ENCODE measurements around the gene ADARB2.

Gene ADARB2

DNA sequence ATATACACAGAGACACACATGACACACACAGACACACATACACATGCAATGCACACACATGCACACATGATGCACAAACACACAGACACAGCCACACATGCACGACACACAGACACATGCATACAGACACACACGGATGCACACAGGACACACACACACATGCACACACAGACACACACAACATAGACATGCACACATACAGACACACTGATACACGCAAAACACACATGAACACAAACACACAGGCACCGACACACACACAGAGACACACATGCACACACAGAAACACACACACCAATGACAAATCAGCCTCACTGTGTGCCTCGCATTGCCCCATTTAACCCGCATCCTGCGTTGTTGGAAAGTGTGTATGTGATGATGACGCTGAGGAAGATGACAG lies 232.4 kb downstream of the ADARB2 start:
- Mint-ChIP-seq H3K36me3 (peaks cover 0 to 4% of the 10 kb centered on the region in 2 donors), H3K4me1 (peaks cover 0 to 5% of the 10 kb centered on the region in 2 donors), H3K4me3 (no peak overlapping the region), H3K27ac (no peak overlapping the region), H3K27me3 (peaks cover 10 to 28% of the 10 kb centered on the region in 2 donors), H3K9me3 (peaks cover 0 to 3% of the 10 kb centered on the region in 2 donors)
- ATAC-seq (replicated peaks) (no peak), DNase-seq (no peak)

DNA sequence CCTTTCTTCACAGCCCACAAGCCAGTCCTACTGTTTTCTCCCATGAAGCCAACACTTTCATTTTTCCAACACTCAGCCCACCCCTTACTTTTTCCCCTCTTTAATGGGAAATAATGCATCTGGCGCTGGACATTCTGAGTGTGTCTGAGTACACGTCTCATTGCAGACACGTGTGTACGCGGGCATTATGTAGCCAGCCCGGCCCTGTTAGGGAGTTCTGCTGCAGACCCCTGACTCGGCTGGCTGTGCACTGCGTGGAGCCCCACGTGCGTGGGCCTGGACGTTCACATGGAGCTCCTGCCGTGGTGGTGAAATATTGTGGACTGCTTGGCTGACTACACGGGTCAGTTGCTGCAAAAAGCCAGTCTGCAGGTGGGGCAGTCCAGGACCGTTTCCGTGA lies 233.0 kb downstream of the ADARB2 start:
- ATAC-seq (replicated peaks) (no peak), DNase-seq (no peak)
- no peak overlapping the region for H3K27ac Mint-ChIP-seq
- peaks cover 0 to 3% of the 10 kb centered on the region in 2 donors for H3K9me3 Mint-ChIP-seq
- peaks cover 0 to 4% of the 10 kb centered on the region in 2 donors for H3K36me3 Mint-ChIP-seq
- no peak overlapping the region for H3K4me3 Mint-ChIP-seq
- H3K27me3 Mint-ChIP-seq = peaks cover 10 to 28% of the 10 kb centered on the region in 2 donors
- peaks cover 0 to 5% of the 10 kb centered on the region in 2 donors for H3K4me1 Mint-ChIP-seq

DNA sequence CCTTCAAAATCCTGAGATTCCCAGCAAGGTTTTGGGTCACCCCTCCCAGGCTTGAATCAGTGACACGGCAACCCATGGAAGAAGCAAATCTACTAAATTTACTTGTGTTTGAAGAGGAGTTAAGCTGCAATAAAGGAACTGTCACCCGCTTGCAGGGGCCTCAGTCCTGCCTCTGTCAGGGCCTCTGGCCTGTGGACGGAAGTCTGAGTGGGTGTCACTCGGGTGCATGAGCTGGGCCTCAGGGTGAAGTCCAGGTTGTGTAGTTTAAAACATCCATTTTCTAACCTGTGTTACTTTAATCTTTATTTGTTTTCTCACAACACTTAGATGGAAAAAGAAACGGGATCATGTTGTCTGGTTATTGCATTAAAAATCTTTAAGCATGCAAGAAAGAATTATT lies 234.9 kb downstream of the ADARB2 start:
- ATAC-seq (replicated peaks) (no peak), DNase-seq (no peak)
- Mint-ChIP-seq H3K27ac (no peak overlapping the region), H3K4me3 (no peak overlapping the region), H3K4me1 (peaks cover 0 to 5% of the 10 kb centered on the region in 2 donors), H3K36me3 (peaks cover 0 to 4% of the 10 kb centered on the region in 2 donors), H3K27me3 (peaks cover 10 to 16% of the 10 kb centered on the region in 2 donors), H3K9me3 (peaks cover 0 to 3% of the 10 kb centered on the region in 2 donors)

DNA sequence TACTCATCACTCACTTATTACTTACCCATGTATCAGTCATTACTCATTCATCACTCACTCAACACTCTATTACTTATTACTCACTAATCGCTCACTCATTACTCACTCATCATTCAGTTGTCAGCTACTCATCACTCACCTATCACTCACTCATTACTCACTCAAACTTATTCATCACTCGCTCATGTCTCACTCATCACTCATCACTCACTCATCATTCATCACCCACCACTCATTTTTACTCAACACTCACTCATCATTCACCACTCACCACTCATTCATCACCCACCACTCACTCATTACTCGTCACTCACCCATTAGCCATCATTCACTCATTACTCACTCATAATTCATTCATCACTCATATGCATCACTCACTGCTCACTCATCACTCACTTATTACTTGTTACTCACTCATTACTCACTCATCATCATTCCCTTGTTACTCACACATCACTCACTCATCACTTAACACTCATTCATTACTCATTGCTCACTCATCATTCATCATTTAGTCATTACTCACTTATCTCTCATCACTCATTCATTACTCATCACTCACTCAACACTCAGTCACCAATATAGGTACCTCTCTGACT lies 237.9 kb downstream of the ADARB2 start:
- peaks cover 0 to 4% of the 10 kb centered on the region in 2 donors for H3K27me3 Mint-ChIP-seq
- H3K4me3 Mint-ChIP-seq = no peak overlapping the region
- DNase-seq = no peak
- no peaks in the 10 kb centered on the region for H3K4me1 Mint-ChIP-seq
- ATAC-seq (replicated peaks) = peak; percentile 33 to 57
- no peak overlapping the region for H3K27ac Mint-ChIP-seq
- H3K9me3 Mint-ChIP-seq = peaks cover 0 to 3% of the 10 kb centered on the region in 2 donors
- H3K36me3 Mint-ChIP-seq = peaks cover 0 to 4% of the 10 kb centered on the region in 2 donors

DNA sequence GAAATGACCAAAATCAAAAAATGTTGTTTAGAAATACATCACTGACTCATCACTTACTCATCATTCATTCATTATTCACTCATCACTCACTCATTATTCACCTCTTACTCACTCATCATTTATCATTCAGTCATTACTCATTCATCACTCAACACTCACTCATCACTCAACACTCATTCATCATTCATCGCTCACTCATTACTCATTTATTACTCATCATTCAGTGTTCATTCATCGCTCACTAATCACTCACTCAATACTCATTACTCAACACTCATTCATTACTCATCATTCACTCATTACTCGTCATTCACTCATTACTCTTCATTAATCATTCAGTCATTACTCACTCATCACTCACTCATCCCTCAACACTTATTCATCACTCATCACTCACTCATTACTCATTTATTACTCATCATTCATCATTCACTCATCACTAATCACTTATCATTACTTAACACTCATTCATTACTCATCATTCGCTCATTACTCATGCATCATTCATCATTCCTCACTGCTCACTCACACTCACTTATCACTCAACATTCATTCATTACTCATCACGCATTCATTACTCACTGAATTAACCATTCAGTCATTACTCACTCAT lies 238.5 kb downstream of the ADARB2 start:
- no peak for DNase-seq
- peaks cover 0 to under 1% of the 10 kb centered on the region in 2 donors for H3K27me3 Mint-ChIP-seq
- no peak overlapping the region for H3K4me3 Mint-ChIP-seq
- no peak overlapping the region for H3K27ac Mint-ChIP-seq
- H3K9me3 Mint-ChIP-seq = no peaks in the 10 kb centered on the region
- no peaks in the 10 kb centered on the region for H3K36me3 Mint-ChIP-seq
- H3K4me1 Mint-ChIP-seq = no peaks in the 10 kb centered on the region
- ATAC-seq (replicated peaks) = peak in 1 of 2 donors; percentile 63

DNA sequence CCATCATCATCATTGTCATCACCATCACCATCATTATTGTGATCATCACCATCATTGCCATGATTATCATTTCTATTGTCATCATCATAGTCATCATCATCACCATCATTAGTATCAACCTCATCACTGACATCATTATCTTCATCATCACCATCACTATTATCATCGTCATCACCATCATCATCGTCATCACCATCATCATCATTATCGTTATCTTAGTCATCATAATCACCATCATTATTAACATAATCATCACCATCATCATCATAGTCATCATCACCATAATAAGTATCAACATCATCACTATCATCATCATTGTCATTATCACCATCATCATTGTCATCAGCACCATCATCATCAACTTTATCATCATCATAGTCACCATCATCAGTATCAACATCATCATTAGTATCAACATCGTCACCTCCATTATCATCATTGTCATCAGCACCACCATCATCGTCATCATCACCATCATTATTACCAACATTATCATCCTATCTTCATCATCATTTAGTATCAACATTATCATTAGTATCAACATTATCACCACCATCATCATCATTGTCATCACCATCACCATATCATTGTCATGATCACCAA lies 241.3 kb downstream of the ADARB2 start:
- H3K4me1 Mint-ChIP-seq = peaks cover 8 to 11% of the 10 kb centered on the region in 2 donors

DNA sequence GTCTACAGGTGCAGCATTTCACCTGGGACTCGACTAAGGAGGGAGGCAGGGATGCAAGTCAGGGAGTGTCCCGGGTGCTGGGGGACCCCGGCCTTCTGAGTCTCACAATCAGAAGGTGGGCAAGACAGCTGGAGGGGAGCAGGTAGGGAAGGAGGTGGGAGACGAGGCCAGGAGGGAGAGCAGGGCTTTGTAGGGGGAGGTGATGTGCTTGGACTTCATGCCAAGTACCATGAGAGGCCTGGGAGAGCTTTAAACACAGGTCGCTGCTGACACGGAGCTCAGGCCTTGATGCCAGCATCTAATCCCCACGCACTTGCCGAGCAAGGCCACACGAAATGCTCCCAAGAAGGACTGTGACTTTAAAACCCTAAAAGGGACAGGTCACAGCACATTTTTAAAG lies 244.7 kb downstream of the ADARB2 start:
- H3K4me1 Mint-ChIP-seq = peaks cover 27 to 31% of the 10 kb centered on the region in 2 donors
- H3K9me3 Mint-ChIP-seq = no peaks in the 10 kb centered on the region
- no peak overlapping the region for H3K27ac Mint-ChIP-seq
- DNase-seq = no peak
- H3K27me3 Mint-ChIP-seq = no peaks in the 10 kb centered on the region
- H3K4me3 Mint-ChIP-seq = no peak overlapping the region
- H3K36me3 Mint-ChIP-seq = no peaks in the 10 kb centered on the region
- ATAC-seq (replicated peaks) = no peak

More for the DNA sequence above, 241.3 kb downstream of the ADARB2 start:
- Mint-ChIP-seq H3K27me3 (no peaks in the 10 kb centered on the region), H3K36me3 (no peaks in the 10 kb centered on the region), H3K27ac (no peak overlapping the region), H3K4me3 (no peak overlapping the region), H3K9me3 (no peaks in the 10 kb centered on the region)
- no peak for ATAC-seq (replicated peaks)
- DNase-seq = no peak

DNA sequence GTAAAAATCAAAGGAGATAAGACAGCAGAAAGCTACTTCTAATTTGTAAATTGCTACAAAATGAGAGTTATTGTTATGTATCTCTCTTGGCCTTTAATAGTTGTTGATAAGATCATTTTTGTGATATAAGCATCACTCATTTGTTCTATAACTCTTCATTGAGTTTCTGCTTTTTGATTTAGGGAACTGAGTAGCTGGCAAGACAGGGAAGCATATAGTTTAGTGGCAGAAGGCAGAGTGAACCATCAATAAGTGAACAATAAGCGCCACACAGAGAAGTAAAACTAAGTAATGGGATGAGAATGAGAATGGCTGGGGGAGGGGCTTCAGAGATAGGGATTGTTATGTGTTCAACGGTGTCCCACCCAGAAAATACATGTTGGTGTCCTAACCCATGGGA lies 245.4 kb downstream of the ADARB2 start:
- peak overlapping the region; percentile 1 for H3K27ac Mint-ChIP-seq
- peaks cover 32 to 38% of the 10 kb centered on the region in 2 donors for H3K4me1 Mint-ChIP-seq
- no peak overlapping the region for H3K4me3 Mint-ChIP-seq
- H3K9me3 Mint-ChIP-seq = no peaks in the 10 kb centered on the region
- no peaks in the 10 kb centered on the region for H3K36me3 Mint-ChIP-seq
- DNase-seq (no peak), ATAC-seq (replicated peaks) (peak; percentile 41 to 51)
- H3K27me3 Mint-ChIP-seq = no peaks in the 10 kb centered on the region

DNA sequence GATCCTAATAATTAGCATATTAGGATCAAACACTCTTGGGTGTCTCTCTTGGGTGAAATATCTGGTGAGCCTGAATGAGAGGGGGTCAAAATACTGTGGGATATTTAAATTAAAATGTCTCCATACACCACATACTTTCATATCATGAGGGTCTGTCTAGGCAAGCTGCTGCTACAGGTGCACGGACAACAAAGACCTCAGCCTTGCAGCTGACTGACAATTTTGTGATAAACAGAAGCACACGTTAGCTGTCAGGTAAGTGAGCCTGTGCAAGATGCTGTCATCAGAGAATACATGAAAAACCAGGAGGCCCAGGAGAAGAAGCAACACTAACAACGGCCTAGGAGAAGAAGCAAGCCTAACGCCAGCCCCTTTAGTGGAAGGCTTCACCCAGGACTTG lies 247.5 kb downstream of the ADARB2 start:
- Mint-ChIP-seq H3K36me3 (no peaks in the 10 kb centered on the region), H3K27me3 (peaks cover 0 to 6% of the 10 kb centered on the region in 2 donors), H3K4me1 (peaks cover 39 to 49% of the 10 kb centered on the region in 2 donors), H3K9me3 (no peaks in the 10 kb centered on the region), H3K27ac (no peak overlapping the region), H3K4me3 (no peak overlapping the region)
- no peak for DNase-seq
- ATAC-seq (replicated peaks) = no peak

DNA sequence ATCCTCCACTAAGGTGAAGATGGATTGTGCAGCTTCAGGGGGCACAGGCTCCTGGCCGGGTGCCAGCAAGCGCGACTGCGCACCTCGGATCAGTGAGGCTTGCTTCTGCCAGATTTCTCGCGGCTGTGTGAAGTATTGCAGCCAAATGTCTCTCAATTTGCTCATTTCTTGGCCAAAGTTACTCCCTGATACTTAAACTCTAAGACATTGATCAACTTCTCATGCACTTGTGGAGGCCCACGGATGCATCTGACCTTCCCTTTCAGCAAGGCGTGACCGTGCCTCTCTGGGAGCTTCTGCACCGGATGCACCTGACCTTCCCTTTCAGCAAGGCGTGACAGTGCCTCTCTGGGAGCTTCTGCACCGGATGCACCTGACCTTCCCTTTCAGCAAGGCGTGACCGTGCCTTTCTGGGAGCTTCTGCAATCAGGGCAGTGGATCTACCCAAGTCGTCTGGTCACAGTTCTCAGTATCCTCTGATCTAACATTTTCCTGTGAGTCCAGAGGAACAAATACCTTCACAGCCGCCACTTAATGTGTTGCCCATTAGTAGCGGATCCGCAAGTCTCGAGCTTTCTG lies 248.3 kb downstream of the ADARB2 start:
- H3K27me3 Mint-ChIP-seq = peaks cover 0 to 6% of the 10 kb centered on the region in 2 donors
- DNase-seq (peak; percentile 68), ATAC-seq (replicated peaks) (peak; percentile 91 to 94)
- peaks cover 43 to 55% of the 10 kb centered on the region in 2 donors for H3K4me1 Mint-ChIP-seq
- peak overlapping the region; percentile 77 for H3K27ac Mint-ChIP-seq
- peak overlapping the region; percentile 42 to 49 for H3K4me3 Mint-ChIP-seq
- H3K9me3 Mint-ChIP-seq = no peaks in the 10 kb centered on the region
- H3K36me3 Mint-ChIP-seq = no peaks in the 10 kb centered on the region

DNA sequence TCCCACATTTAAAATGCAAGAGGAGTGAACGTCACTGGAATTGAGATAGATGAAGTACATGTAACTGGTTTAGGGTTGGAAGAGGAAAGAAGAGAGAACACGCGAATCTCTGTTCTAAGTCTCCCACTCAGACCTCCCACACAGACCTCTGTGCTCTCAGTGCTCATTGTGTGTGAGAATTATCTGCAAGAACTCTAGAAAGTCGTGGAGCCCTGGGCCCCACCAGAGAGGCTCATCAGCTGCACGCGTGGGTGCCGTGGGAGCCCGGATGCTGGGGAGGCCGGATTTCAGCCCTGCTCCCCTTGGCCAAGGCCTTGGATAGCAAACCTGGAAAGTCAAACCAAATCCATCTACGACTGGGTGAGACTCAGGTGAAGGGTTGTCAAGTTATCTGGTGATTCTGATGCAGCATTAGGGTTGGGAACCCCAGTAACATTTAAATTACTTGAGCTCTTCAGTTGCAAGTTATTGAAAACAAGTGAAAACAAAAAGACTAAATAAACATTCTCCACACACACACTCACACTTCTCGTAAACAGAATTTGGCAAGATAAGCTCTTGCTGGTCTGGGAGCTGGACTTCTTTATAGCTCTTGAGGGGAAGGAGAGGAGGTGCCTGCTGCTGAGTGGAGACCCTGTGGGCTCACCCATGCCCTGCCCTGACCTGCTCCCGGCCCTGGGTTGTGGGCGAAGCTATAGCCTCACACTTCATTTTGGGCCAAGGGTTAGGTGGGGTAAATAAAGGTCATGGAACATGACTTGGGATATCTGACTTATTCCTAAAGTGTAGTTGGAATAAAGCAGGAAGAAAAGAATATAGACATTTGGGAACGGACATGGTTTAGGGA lies 250.3 kb downstream of the ADARB2 start:
- H3K4me3 Mint-ChIP-seq = no peak overlapping the region
- H3K27ac Mint-ChIP-seq = no peak overlapping the region
- H3K36me3 Mint-ChIP-seq = no peaks in the 10 kb centered on the region
- ATAC-seq (replicated peaks) (no peak), DNase-seq (no peak)
- peaks cover 0 to 6% of the 10 kb centered on the region in 2 donors for H3K27me3 Mint-ChIP-seq
- H3K9me3 Mint-ChIP-seq = no peaks in the 10 kb centered on the region
- H3K4me1 Mint-ChIP-seq = peaks cover 43 to 52% of the 10 kb centered on the region in 2 donors

DNA sequence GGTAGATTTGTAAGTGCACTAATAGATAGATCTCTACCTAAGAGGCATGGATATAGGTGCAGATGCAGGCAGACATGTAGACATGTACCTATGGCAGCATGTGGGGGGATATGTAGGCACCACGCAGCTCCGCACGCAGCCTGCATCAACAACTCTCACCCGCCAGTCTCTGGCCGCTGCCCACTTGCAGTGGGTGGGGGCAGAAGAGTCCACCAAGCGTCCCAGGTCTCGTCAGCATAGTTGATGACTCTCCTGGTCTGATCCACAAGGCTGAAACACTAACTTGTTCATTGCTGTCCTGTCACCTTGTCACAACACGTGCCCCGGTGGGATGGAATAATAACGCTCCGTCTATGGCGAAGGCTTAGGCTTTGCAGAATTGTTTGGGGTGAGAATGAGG lies 252.0 kb downstream of the ADARB2 start:
- ATAC-seq (replicated peaks) = no peak
- Mint-ChIP-seq H3K9me3 (no peaks in the 10 kb centered on the region), H3K36me3 (no peaks in the 10 kb centered on the region), H3K27me3 (peaks cover 4 to 6% of the 10 kb centered on the region in 2 donors), H3K4me3 (no peak overlapping the region), H3K27ac (no peak overlapping the region), H3K4me1 (peaks cover 42 to 47% of the 10 kb centered on the region in 2 donors)
- no peak for DNase-seq

DNA sequence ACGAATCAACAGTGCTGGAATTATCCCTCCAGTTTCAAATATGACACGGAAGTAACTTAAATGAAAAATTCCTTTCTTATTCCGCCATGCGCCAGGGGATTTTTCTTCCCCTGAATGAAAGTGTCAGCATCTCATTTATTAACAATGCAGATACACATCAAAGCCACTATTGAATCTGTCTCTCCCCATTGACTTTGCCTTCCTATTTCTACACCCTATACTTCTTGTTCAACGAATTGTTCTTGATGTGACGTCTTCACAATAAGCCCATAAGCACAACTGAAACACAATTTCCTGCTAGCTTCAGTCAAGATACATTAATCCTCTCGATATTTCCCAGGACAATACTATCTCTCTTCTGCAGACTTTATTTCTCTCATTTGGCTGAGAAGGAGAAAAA lies 253.5 kb downstream of the ADARB2 start:
- peaks cover 0 to 1% of the 10 kb centered on the region in 2 donors for H3K36me3 Mint-ChIP-seq
- H3K9me3 Mint-ChIP-seq = no peaks in the 10 kb centered on the region
- H3K4me1 Mint-ChIP-seq = peaks cover 31 to 34% of the 10 kb centered on the region in 2 donors
- ATAC-seq (replicated peaks) (no peak), DNase-seq (no peak)
- no peak overlapping the region for H3K27ac Mint-ChIP-seq
- no peak overlapping the region for H3K4me3 Mint-ChIP-seq
- peaks cover 9 to 16% of the 10 kb centered on the region in 2 donors for H3K27me3 Mint-ChIP-seq

DNA sequence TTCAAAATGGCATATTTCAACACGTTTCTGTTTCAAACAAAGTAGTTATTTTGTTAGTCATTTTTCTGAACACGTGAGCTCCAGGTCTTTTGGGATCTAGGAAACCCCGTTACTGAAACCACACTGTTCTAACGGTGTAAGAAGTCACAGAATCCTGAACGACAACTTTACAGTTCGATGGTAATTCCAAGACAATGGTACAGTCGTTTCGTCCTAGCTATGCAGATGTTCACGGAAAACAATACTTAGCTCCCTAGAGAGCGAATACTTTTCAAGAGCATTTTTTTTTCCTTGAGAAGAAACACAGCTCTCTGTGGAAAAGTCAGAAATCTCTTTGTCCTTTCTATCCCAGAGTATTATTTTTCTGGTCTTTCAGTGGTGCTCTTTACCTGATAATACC lies 254.1 kb downstream of the ADARB2 start:
- H3K27ac Mint-ChIP-seq = no peak overlapping the region
- H3K9me3 Mint-ChIP-seq = peaks cover 2 to 3% of the 10 kb centered on the region in 2 donors
- H3K27me3 Mint-ChIP-seq = peaks cover 12 to 16% of the 10 kb centered on the region in 2 donors
- no peak overlapping the region for H3K4me3 Mint-ChIP-seq
- peaks cover 25 to 30% of the 10 kb centered on the region in 2 donors for H3K4me1 Mint-ChIP-seq
- ATAC-seq (replicated peaks) (no peak), DNase-seq (no peak)
- H3K36me3 Mint-ChIP-seq = peaks cover 0 to 1% of the 10 kb centered on the region in 2 donors
